Mammary epithelial cell (primary cell): ENCODE measurements around the gene CALCOCO1.

ENCODE experiments used
- CTCF ChIP-seq, 2 donors: IDR thresholded peaks in 1 of 2; conservative IDR thresholded peaks in 1 of 2; 2 replicates each; pipeline ENCODE4 v1.5.1; 2011 to 2012; ENCODE audit warnings: inconsistent platforms in 2 of 2, low read length in 2 of 2, mild to moderate bottlenecking in 2 of 2, control low read depth in 1 of 2, low read depth in 1 of 2; ENCODE audit not compliant: insufficient read depth in 1 of 2; ENCODE audit errors: extremely low read depth in 1 of 2
- EZH2 ChIP-seq: IDR thresholded peaks from 2 replicates; pipeline ENCODE4 v1.6.1; 2012; ENCODE audit warnings: low read length, inconsistent platforms, borderline replicate concordance

- no peak for TF ChIP-seq CTCF (conservative IDR thresholded peaks at IDR 0.05 in 1 of 2, IDR thresholded peaks at IDR 0.05 in 1 of 2; ENCODE audit: extremely low read depth in 1 of 2, insufficient read depth in 1 of 2, low read depth in 1 of 2, low read length in 2 of 2)
- TF ChIP-seq EZH2 = no peak
These were observed 32.5 kb downstream of the CALCOCO1 start for GRCh38 chr12:53694756-53695151.
